Ovary (tissue), 3 donors: ENCODE data around the gene CROCC2.
"Not testable (repeated sequence)": the region's sequence is repeated elsewhere in the genome, so short reads cannot be mapped to it uniquely, and the experiment has no call there.

Source experiments
- EP300 ChIP-seq: sonication (generic); formaldehyde crosslinking; IDR thresholded peaks from one replicate; pipeline ENCODE4 v1.6.1; 2017; ENCODE audit warnings: antibody characterized with exemption
- POLR2A ChIP-seq: fragments of 450-650 bp; IDR thresholded peaks from one replicate; pipeline ENCODE4 v1.6.1; 2017; ENCODE audit warnings: antibody characterized with exemption, mild to moderate bottlenecking, moderate library complexity
- TF ChIP-seq, protein P1 (sequence below), 3 donors: fragments of 450-650 bp in 2 of 3; fragments of 200-600 bp in 1 of 3; IDR thresholded peaks; one replicate each; pipeline versions ENCODE4 v1.5.1 to v1.8.0; 2016 to 2022; ENCODE audit warnings: antibody characterized with exemption in 3 of 3, mild to moderate bottlenecking in 1 of 3
- donor health status: DM: no; HTN: no; CAD: no.

DNA sequence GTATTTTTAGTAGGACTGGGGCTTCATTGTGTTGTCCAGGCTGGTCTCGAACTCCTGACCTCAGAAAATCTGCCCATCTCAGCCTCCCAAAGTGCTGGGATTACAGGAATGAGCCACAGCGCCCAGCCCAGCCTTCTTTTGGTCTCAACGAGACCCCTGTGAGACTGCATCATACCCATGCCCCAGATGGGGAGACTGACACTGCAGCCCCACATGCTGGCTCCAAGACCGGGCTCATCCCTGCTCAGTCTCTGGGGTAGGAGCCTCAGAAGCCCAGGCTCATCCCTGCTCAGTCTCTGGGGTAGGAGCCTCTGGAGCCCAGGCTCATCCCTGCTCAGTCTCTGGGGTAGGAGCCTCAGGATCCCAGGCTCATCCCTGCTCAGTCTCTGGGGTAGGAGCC is 69.8 kb downstream of the CROCC2 start:
- TF ChIP-seq, protein P1, sequence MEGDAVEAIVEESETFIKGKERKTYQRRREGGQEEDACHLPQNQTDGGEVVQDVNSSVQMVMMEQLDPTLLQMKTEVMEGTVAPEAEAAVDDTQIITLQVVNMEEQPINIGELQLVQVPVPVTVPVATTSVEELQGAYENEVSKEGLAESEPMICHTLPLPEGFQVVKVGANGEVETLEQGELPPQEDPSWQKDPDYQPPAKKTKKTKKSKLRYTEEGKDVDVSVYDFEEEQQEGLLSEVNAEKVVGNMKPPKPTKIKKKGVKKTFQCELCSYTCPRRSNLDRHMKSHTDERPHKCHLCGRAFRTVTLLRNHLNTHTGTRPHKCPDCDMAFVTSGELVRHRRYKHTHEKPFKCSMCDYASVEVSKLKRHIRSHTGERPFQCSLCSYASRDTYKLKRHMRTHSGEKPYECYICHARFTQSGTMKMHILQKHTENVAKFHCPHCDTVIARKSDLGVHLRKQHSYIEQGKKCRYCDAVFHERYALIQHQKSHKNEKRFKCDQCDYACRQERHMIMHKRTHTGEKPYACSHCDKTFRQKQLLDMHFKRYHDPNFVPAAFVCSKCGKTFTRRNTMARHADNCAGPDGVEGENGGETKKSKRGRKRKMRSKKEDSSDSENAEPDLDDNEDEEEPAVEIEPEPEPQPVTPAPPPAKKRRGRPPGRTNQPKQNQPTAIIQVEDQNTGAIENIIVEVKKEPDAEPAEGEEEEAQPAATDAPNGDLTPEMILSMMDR (IDR thresholded peaks at IDR 0.05), result not testable (repeated sequence)
- TF ChIP-seq EP300, POLR2A: not testable (repeated sequence)
